GM10248 (cell line): ENCODE data around the gene HEXIM1.

Experiments used
- CTCF ChIA-PET: fragments of 300-600 bp; sonication (Branson Sonifier 250); formaldehyde crosslinking; extraction: SDS; loops from one replicate; lab custom pipeline; 2021; ENCODE audit warnings: antibody characterized with exemption; lab: Yijun Ruan, JAX
- POLR2A ChIA-PET: fragments of 350-650 bp; sonication (Branson Sonifier 250); formaldehyde crosslinking; extraction: SDS; loops from one replicate; lab custom pipeline; 2020; ENCODE audit warnings: antibody characterized with exemption; lab: Yijun Ruan, JAX
- DNase-seq: peaks from one replicate; pipeline ENCODE4 v3.0.0; 2012; ENCODE audit errors: extremely low spot score
- TF ChIP-seq, protein P1 (sequence below): IDR thresholded peaks from 2 replicates; pipeline ENCODE4 v1.5.1; 2012; ENCODE audit warnings: mild to moderate bottlenecking, low read depth; ENCODE audit errors: extremely low read depth, missing control alignments, control extremely low read depth

The HEXIM1 gene

DNA sequence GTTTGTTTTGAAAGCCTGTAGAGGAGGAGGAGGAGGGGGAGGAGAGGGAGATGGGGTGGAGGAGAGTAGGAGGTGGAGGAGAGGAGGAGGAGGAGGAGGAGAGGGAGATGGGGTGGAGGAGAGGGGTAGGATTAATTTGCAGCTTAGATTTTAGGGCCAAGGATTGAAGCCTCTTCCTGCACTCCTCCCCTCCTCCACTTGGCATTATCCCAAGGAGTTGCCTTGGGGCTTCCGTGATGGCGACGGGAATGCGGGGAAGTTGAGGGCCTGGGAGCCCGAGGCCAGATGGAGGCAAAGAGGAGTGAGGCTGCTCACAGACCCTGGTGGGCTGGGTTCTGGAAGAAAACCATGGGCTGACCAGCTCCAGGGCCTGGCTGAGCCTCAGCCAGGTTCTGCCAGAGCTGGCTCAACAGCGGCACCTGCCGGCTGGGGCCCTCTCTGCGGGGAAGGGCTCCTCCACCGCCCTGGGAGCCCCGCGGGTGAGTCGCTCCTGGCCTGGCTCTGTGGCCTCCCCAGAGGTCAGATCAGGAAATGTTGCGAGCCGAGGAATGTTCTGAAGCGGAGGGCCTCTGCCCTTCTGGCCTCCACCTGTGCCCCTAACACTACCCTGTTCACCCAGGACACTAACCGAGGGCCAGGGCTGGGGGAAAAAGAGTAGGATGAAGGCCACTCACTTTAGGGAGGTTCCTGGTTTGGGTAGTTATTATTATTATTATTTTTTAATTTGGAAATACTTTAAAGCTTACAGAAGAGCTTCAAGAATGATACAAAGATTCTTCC lies 49.5 kb downstream of the HEXIM1 start:
- TF ChIP-seq, protein P1, sequence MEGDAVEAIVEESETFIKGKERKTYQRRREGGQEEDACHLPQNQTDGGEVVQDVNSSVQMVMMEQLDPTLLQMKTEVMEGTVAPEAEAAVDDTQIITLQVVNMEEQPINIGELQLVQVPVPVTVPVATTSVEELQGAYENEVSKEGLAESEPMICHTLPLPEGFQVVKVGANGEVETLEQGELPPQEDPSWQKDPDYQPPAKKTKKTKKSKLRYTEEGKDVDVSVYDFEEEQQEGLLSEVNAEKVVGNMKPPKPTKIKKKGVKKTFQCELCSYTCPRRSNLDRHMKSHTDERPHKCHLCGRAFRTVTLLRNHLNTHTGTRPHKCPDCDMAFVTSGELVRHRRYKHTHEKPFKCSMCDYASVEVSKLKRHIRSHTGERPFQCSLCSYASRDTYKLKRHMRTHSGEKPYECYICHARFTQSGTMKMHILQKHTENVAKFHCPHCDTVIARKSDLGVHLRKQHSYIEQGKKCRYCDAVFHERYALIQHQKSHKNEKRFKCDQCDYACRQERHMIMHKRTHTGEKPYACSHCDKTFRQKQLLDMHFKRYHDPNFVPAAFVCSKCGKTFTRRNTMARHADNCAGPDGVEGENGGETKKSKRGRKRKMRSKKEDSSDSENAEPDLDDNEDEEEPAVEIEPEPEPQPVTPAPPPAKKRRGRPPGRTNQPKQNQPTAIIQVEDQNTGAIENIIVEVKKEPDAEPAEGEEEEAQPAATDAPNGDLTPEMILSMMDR = peak; percentile 94
- POLR2A ChIA-PET = interaction anchor here (0.5 to 1.6 kb wide), 2 partner anchors 24 to 49 kb away, joined by 3 to 17 read pairs; partner anchors contain the start of gene HEXIM1
- peak; percentile 92 for DNase-seq
- CTCF ChIA-PET = interaction anchor here (0.6 to 17.8 kb wide), 51 partner anchors 9 to 973 kb away, joined by 3 to 316 read pairs (median 6); partner anchors contain the start of genes ACBD4, HEXIM1, HEXIM2 and MAP3K14

DNA sequence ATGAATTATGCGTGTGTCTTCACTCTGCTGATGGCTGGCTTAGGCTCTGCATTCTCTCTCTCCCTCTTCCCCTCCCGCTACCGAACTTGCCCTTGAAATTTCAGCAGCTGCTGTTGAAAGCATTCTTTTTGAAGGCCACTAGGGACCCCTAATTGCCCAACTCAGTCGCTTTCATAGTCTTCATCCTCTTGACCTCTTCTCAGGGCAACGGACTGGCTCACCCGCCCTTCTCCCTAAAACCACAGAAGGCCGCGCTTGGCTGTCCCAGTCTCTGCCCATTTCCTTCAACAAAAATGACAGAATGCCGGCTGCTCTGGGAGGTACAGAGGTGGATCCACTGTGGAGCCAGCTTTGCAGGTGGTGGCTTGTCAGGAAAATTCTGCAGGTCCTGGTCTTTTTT lies 52.4 kb downstream of the HEXIM1 start:
- CTCF ChIA-PET = interaction anchor here (1.8 to 17.8 kb wide), 4 partner anchors 18 to 67 kb away, joined by 6 to 316 read pairs (median 16); partner anchors contain the start of genes ACBD4 and PLCD3
- TF ChIP-seq, protein P1 = no peak
- DNase-seq = no peak
- POLR2A ChIA-PET = interaction anchor here (1.8 kb wide), 1 partner anchor 52 kb away, joined by 5 read pairs; the partner anchor contains the start of gene HEXIM1

DNA sequence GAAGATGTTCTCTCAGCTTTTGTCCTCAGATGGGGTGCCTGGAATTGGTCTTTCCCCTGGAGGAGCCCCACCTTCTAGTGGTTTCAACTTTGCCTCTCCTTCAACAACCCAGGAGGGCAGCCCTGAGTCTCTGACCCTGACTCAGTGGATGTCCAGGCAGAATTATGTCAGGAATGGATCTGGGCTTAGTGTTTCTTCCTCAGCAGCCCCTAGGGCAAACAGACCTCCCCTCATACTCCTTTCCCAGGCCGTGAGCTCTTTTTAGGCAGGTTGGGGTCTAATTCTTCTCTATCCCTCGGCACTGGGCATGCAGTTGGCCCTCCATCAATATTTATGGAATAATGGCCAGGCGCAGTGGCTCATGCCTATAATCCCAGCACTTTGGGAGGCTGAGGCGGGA lies 53.2 kb downstream of the HEXIM1 start:
- ChIA-PET CTCF (interaction anchor here (1.2 to 17.8 kb wide), 5 partner anchors 17 to 76 kb away, joined by 3 to 316 read pairs (median 9); partner anchors contain the start of genes ACBD4 and PLCD3), POLR2A (interaction anchor here (1.8 kb wide), 1 partner anchor 52 kb away, joined by 5 read pairs; the partner anchor contains the start of gene HEXIM1)
- TF ChIP-seq, protein P1 = no peak
- DNase-seq = no peak
